Loucy (cell line): ENCODE data around the gene VMAC.

Experiments
- H2AFZ ChIP-seq: fragments of 200-600 bp; sonication (generic); 2 replicates; pipeline ENCODE4 v1.6.0; 2016; ENCODE audit warnings: antibody characterized with exemption, mild to moderate bottlenecking, low read length, moderate library complexity
- H3F3A ChIP-seq: fragments of 200-600 bp; 2 replicates; pipeline ENCODE4 v1.6.0; 2016; ENCODE audit warnings: antibody characterized with exemption, low read depth, mild to moderate bottlenecking
- H3K27me3 ChIP-seq: fragments of 200-600 bp; sonication (generic); 2 replicates; pipeline ENCODE4 v1.6.1; 2014; ENCODE audit warnings: low read length, mild to moderate bottlenecking; ENCODE audit not compliant: insufficient read depth, poor library complexity, severe bottlenecking
- H3K36me3 ChIP-seq: fragments of 200-600 bp; sonication (generic); 2 replicates; pipeline ENCODE4 v1.6.1; 2016; ENCODE audit warnings: low read length; ENCODE audit not compliant: insufficient read depth
- H3K4me1 ChIP-seq: fragments of 200-600 bp; sonication (generic); 2 replicates; pipeline ENCODE4 v1.5.1; 2014; ENCODE audit warnings: low read length, mild to moderate bottlenecking; ENCODE audit not compliant: insufficient read depth, poor library complexity, severe bottlenecking
- H3K4me2 ChIP-seq: fragments of 200-600 bp; sonication (generic); 2 replicates; pipeline ENCODE4 v1.6.0; 2014; ENCODE audit warnings: antibody characterized with exemption, low read length, low read depth, mild to moderate bottlenecking; ENCODE audit not compliant: poor library complexity, severe bottlenecking
- H3K4me3 ChIP-seq: fragments of 200-600 bp; sonication (generic); 2 replicates; pipeline ENCODE4 v1.5.1; 2014; ENCODE audit warnings: low read length, mild to moderate bottlenecking, mixed read lengths; ENCODE audit not compliant: poor library complexity, severe bottlenecking
- H3K79me2 ChIP-seq: fragments of 200-600 bp; sonication (generic); 2 replicates; pipeline ENCODE4 v1.6.1; 2014; ENCODE audit warnings: low read length; ENCODE audit not compliant: insufficient read depth
- H3K9ac ChIP-seq: fragments of 200-600 bp; sonication (generic); 2 replicates; pipeline ENCODE4 v1.6.0; 2014; ENCODE audit warnings: mild to moderate bottlenecking, low read depth, low read length, moderate library complexity; ENCODE audit not compliant: poor library complexity, severe bottlenecking
- H3K9me2 ChIP-seq: fragments of 200-600 bp; sonication (generic); replicated peaks from 2 replicates; pipeline ENCODE4 v1.6.1; 2016; ENCODE audit warnings: low read depth, low read length, mixed read lengths
- H3K9me3 ChIP-seq: fragments of 200-600 bp; sonication (generic); 2 replicates; pipeline ENCODE4 v1.6.1; 2014; ENCODE audit warnings: mild to moderate bottlenecking, antibody characterized with exemption, low read length, low read depth; ENCODE audit not compliant: insufficient read depth
- H4K20me1 ChIP-seq: fragments of 200-600 bp; sonication (generic); 2 replicates; pipeline ENCODE4 v1.6.0; 2014; ENCODE audit warnings: antibody characterized with exemption, low read length, mild to moderate bottlenecking; ENCODE audit not compliant: insufficient read depth, poor library complexity, severe bottlenecking
- CTCF ChIP-seq: fragments of 200-600 bp; sonication (generic); conservative IDR thresholded peaks from 2 replicates; pipeline ENCODE4 v1.5.1; 2014; ENCODE audit warnings: mild to moderate bottlenecking, antibody characterized with exemption, low read length
- EZH2phosphoT487 ChIP-seq: fragments of 200-600 bp; IDR thresholded peaks from 2 replicates; pipeline ENCODE4 v1.6.1; 2018; ENCODE audit warnings: antibody characterized with exemption, mild to moderate bottlenecking, moderate library complexity, borderline replicate concordance

The VMAC gene

GRCh38 chr19:5880196-5880595 lies 24.5 kb upstream of the VMAC start:
- H3K27me3 ChIP-seq = no peaks in the 10 kb centered on the region
- H3K9ac ChIP-seq = no peak overlapping the region
- no peaks in the 10 kb centered on the region for H3K9me2 ChIP-seq
- no peak overlapping the region for H2AFZ ChIP-seq
- no peak overlapping the region for H3K4me3 ChIP-seq
- no peaks in the 10 kb centered on the region for H3K36me3 ChIP-seq
- no peak overlapping the region for H3K4me2 ChIP-seq
- no peaks in the 10 kb centered on the region for H3K79me2 ChIP-seq
- H3F3A ChIP-seq = no peaks in the 10 kb centered on the region
- no peaks in the 10 kb centered on the region for H3K4me1 ChIP-seq
- H4K20me1 ChIP-seq = no peaks in the 10 kb centered on the region
- no peak for TF ChIP-seq EZH2phosphoT487
- no peaks in the 10 kb centered on the region for H3K9me3 ChIP-seq

- Histone ChIP-seq H3K9me3 (no peaks in the 10 kb centered on the region), H2AFZ (no peak overlapping the region), H3K9me2 (no peaks in the 10 kb centered on the region), H4K20me1 (no peaks in the 10 kb centered on the region), H3K27me3 (no peaks in the 10 kb centered on the region), H3K79me2 (no peaks in the 10 kb centered on the region), H3K4me2 (no peak overlapping the region), H3K4me3 (no peak overlapping the region), H3K4me1 (no peaks in the 10 kb centered on the region), H3F3A (no peaks in the 10 kb centered on the region), H3K36me3 (no peaks in the 10 kb centered on the region), H3K9ac (no peak overlapping the region)
- no peak for TF ChIP-seq CTCF
- TF ChIP-seq EZH2phosphoT487 = no peak
These were observed 24.0 kb upstream of the VMAC start for GRCh38 chr19:5880604-5881078.

GRCh38 chr19:5881543-5882299 lies 23.0 kb upstream of the VMAC start:
- Histone ChIP-seq H3K9me2 (no peaks in the 10 kb centered on the region), H3K4me1 (no peaks in the 10 kb centered on the region), H3K4me2 (no peak overlapping the region), H3K79me2 (no peaks in the 10 kb centered on the region), H4K20me1 (no peaks in the 10 kb centered on the region), H2AFZ (no peak overlapping the region), H3K9me3 (no peaks in the 10 kb centered on the region), H3K27me3 (no peaks in the 10 kb centered on the region), H3K36me3 (no peaks in the 10 kb centered on the region), H3K4me3 (no peak overlapping the region), H3F3A (no peaks in the 10 kb centered on the region), H3K9ac (no peak overlapping the region)
- TF ChIP-seq CTCF (no peak), EZH2phosphoT487 (no peak)
